Measurements from ENCODE around the gene FBXO42. TPM values are rescaled to one million over a fixed set of nuclear protein-coding genes. Genes with fewer than 3 reads are reported as not detected.

Gene FBXO42
- total and polyA plus RNA-seq, 2 experiments from 2014 or later = 6.0 to 20.7 TPM

GRCh38 chr1:16398371-16398953 lies 46.2 kb upstream of the FBXO42 start:
- Histone ChIP-seq H3K9me2 (ENCODE audit: insufficient read depth) (no peaks in the 10 kb centered on the region), H3K4me2 (no peak overlapping the region), H3K4me1 (ENCODE audit: insufficient read depth) (peaks cover 4% of the 10 kb centered on the region; the same call in 1 of the 2 replicates), H4K20me1 (replicated peaks; ENCODE audit: insufficient read depth) (peaks cover 13% of the 10 kb centered on the region), H2AFZ (no peak overlapping the region), H3K36me3 (ENCODE audit: insufficient read depth) (peaks cover 7% of the 10 kb centered on the region), H3K27ac (ENCODE audit: low read depth) (no peak overlapping the region), H3F3A (replicated peaks; ENCODE audit: low read depth) (no peaks in the 10 kb centered on the region), H3K27me3 (ENCODE audit: insufficient read depth) (no peaks in the 10 kb centered on the region), H3K4me3 (no peak overlapping the region), H3K79me2 (replicated peaks; ENCODE audit: insufficient read depth) (peaks cover 7% of the 10 kb centered on the region)
- TF ChIP-seq NANOG (IDR thresholded peaks at IDR 0.05; ENCODE audit: borderline replicate concordance) (no peak), STAT1 (IDR thresholded peaks at IDR 0.05; ENCODE audit: unreplicated experiment) (no peak), ZNF331 (CRISPR knock-in tag; IDR thresholded peaks at IDR 0.05; ENCODE audit: low read depth) (no peak), REST (IDR thresholded peaks at IDR 0.05; ENCODE audit: unreplicated experiment) (no peak), EZH2phosphoT487 (IDR thresholded peaks at IDR 0.05; ENCODE audit: unreplicated experiment) (no peak), POLR2AphosphoS5 (IDR thresholded peaks at IDR 0.05; ENCODE audit: low read depth) (no peak), JUNB (IDR thresholded peaks at IDR 0.05; ENCODE audit: unreplicated experiment) (no peak)
- Mint-ChIP-seq H3K27ac (no peak overlapping the region; the same call in 1 of the 2 replicates), H3K27me3 (ENCODE audit: insufficient read depth, low read depth, poor library complexity) (peaks cover 5% of the 10 kb centered on the region), H3K9me3 (no peaks in the 10 kb centered on the region), H3K4me1 (peaks cover 19% of the 10 kb centered on the region), H3K4me3 (no peak overlapping the region; the same call in 2 of the 3 replicates), H3K36me3 (ENCODE audit: low read depth) (peaks cover 40% of the 10 kb centered on the region)
- DNase-seq (ENCODE audit: low spot score) (no peak), ATAC-seq (no peak)

GRCh38 chr1:16397120-16397519 lies 44.8 kb upstream of the FBXO42 start:
- Mint-ChIP-seq H3K4me3 (no peak overlapping the region), H3K9me3 (no peaks in the 10 kb centered on the region), H3K4me1 (peaks cover 33% of the 10 kb centered on the region), H3K27ac (peak overlapping the region; percentile 90; the same call in 1 of the 2 replicates), H3K36me3 (ENCODE audit: low read depth) (peaks cover 47% of the 10 kb centered on the region), H3K27me3 (ENCODE audit: insufficient read depth, low read depth, poor library complexity) (peaks cover 10% of the 10 kb centered on the region)
- no peak overlapping the region for H3K4me3 ChIP-seq
- H3K9me2 ChIP-seq (ENCODE audit: insufficient read depth) = no peaks in the 10 kb centered on the region
- H3K27me3 ChIP-seq (ENCODE audit: insufficient read depth) = no peaks in the 10 kb centered on the region
- no peaks in the 10 kb centered on the region for H3F3A ChIP-seq (replicated peaks; ENCODE audit: low read depth)
- H3K36me3 ChIP-seq (ENCODE audit: insufficient read depth) = peaks cover 7% of the 10 kb centered on the region
- peaks cover 21% of the 10 kb centered on the region for H3K79me2 ChIP-seq (replicated peaks; ENCODE audit: insufficient read depth)
- no peak overlapping the region for H2AFZ ChIP-seq
- peaks cover 18% of the 10 kb centered on the region for H3K4me1 ChIP-seq (ENCODE audit: insufficient read depth)
- H4K20me1 ChIP-seq (replicated peaks; ENCODE audit: insufficient read depth) = peaks cover 26% of the 10 kb centered on the region
- no peak overlapping the region for H3K4me2 ChIP-seq
- DNase-seq (ENCODE audit: low spot score) = no peak
- ATAC-seq = no peak
- no peak overlapping the region for H3K27ac ChIP-seq (ENCODE audit: low read depth)
- TF ChIP-seq EZH2phosphoT487 (IDR thresholded peaks at IDR 0.05; ENCODE audit: unreplicated experiment) = no peak
- no peak for TF ChIP-seq ZNF114 (CRISPR knock-in tag; IDR thresholded peaks at IDR 0.05)
- TF ChIP-seq NANOG (IDR thresholded peaks at IDR 0.05; ENCODE audit: borderline replicate concordance) = no peak
- no peak for TF ChIP-seq ZNF462 (CRISPR knock-in tag; IDR thresholded peaks at IDR 0.05)
